ENCODE measurements around the gene GCC1.

Gene GCC1

DNA sequence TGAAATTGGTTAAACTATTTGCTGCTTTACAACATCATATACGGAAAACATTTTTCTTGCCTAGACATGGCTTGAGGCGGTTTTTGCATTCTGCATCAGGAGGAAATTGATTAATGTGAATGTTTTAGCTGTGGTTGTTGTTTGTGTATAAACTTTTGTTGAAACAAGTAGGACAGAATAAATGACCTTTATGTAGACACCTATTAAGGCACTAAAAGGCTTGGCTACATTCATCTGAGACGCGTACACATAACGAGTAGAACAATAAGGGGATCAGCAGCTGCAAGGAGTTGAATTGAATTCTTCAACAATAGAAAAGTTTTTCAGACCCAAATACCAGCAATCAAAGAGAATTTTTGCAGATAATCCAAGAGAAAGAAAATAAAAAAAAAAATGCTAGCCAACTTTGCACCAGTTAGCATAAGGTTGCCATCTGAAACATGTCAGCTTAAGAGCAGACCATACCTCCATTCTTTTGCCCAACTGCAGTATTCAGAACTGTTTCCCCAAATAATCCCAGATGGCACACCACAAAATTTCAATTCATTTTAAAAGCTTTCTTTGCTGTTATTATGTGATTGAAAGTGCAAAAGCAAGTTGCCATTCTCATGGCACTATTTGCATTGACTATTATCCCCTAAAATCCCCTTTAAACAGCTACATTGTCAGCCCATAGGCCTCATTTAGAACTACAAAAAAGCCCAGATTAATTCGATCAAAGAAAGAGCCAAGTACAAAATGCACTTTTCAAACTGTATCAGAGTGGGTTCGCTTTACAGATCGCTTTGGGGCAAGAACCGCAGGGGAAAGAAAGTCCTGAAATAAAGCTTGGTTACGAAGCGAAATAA, 49.6 kb downstream of the GCC1 start:
- DNase-seq: no peak

DNA sequence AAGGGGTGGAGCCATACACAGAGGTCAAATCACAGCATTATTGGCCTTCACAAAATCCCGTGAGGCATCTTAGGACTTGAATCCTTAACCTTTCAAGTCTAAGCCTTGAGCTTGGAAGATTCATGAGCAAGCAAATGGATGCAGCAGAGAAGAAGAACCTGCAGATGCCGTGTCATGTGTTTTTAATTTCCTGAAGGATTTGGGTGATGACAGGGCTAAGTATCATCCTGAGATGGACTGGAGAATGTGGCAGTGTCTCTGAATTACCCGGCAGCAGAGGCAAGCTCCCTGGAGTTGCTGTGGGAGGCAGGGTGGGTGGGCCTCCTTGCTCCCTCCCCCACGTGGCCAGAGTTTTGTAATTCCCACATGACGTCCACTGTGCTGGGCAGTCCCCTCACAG, 50.8 kb downstream of the GCC1 start:
- no peak for DNase-seq

GRCh38 chr7:127532736-127533135, 52.7 kb downstream of the GCC1 start:
- DNase-seq: peak; percentile 16

DNA sequence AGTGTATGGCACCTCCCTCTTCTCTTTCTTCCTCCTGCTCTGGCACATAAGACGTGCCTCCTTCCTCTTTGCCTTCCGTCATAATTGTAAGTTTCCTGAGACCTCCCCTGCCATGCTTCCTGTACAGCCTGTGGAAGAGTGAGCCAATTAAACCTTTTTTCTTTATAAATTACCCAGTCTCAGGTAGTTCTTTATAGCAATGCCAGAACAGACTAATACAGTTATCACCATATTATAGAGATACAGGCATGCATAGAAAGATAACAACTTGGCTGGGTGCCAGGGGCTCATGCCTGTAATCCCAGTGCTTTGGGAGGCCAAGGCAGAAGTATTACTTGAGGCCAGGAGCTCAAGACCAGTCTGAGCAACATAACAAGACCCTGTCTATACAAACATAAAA, 53.2 kb downstream of the GCC1 start:
- no peak for DNase-seq

All from EL (cell line).